WTC11 (cell line): ENCODE measurements around the gene METTL15.

Experiments used
- CBFB ChIP-seq: sonication (generic); formaldehyde crosslinking; IDR thresholded peaks from 2 replicates; pipeline ENCODE4 v1.8.1; 2022; ENCODE audit warnings: mild to moderate bottlenecking, low read depth, missing genetic modification reagents
- CTCF ChIP-seq: fragments of 200-600 bp; IDR thresholded peaks from 2 replicates; pipeline ENCODE4 v1.8.0; 2022; ENCODE audit warnings: antibody characterized with exemption
- MXD4 ChIP-seq: fragments of 250-450 bp; sonication (Bioruptor Pico); IDR thresholded peaks from 2 replicates; pipeline ENCODE4 v1.8.0; 2021; ENCODE audit warnings: mild to moderate bottlenecking, moderate library complexity, borderline replicate concordance
- NFYB ChIP-seq: sonication (generic); formaldehyde crosslinking; conservative IDR thresholded peaks from 2 replicates; pipeline ENCODE4 v1.8.0; 2022; ENCODE audit warnings: low read depth, missing genetic modification reagents
- NR2C2 ChIP-seq: sonication (generic); formaldehyde crosslinking; IDR thresholded peaks from 2 replicates; pipeline ENCODE4 v1.8.0; 2022; ENCODE audit warnings: mild to moderate bottlenecking, missing genetic modification reagents
- SP1 ChIP-seq: sonication (generic); formaldehyde crosslinking; conservative IDR thresholded peaks from 2 replicates; pipeline ENCODE4 v1.8.1; 2022; ENCODE audit warnings: missing genetic modification reagents
- TCF7 ChIP-seq: sonication (generic); formaldehyde crosslinking; IDR thresholded peaks from 2 replicates; pipeline ENCODE4 v1.8.0; 2022; ENCODE audit warnings: mild to moderate bottlenecking, low read depth, missing genetic modification reagents, moderate library complexity
- ZNF263 ChIP-seq: sonication (generic); formaldehyde crosslinking; IDR thresholded peaks from 2 replicates; pipeline ENCODE4 v1.8.1; 2022; ENCODE audit warnings: low read depth, mild to moderate bottlenecking, moderate library complexity, missing genetic modification reagents

- TF ChIP-seq ZNF263 (CRISPR knock-in tag) (no peak), CTCF (no peak), TCF7 (CRISPR knock-in tag) (no peak), MXD4 (no peak), NFYB (CRISPR knock-in tag) (no peak), NR2C2 (no peak), CBFB (CRISPR knock-in tag) (no peak), SP1 (CRISPR knock-in tag) (no peak)
These were observed 166.0 kb downstream of the METTL15 start for GRCh38 chr11:28274216-28274615.
